Measurements from ENCODE around the gene FOXG1.

FOXG1 gene

DNA sequence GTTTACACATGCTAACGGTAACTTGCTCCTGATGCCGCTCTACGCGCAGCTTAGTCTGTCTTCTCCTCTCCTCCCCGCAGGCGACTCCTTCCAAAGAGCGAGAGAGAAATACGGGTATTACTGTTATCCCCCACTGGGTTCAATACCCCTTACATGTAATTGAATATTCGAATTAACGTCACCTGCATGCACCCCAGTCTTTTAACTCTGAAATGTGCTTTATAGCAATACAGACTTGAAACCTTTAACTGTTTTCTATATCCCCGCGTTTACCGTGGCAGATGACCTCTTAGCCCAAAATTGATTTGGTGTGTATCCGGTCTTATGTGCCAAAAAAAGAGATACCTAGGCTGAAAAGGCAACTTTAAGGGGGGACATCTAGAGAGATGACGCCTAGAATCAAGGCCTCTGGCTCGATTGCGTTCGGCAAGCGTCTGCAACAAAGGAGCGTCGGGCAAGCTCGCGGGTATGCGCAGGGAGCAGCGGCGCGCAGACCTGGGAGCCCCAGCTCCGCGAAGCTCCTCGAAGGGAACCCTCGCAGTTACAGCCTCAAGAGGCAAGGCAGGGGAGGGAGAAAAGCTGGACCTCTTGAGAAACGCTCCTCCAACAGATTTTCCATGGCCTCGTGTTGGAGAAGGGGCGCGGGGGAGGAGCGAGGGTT lies 6.8 kb upstream of the FOXG1 start:
- H3K27me3 ChIP-seq (ENCODE audit: insufficient read depth, low read depth, severe bottlenecking) = no peaks in the 10 kb centered on the region
- H3K4me3 ChIP-seq (ENCODE audit: low read depth, low read length) = no peak overlapping the region
- H3K36me3 ChIP-seq = no peaks in the 10 kb centered on the region
- no peaks in the 10 kb centered on the region for H3K9me3 ChIP-seq (ENCODE audit: severe bottlenecking)
- DNase-seq = no peak
- no peak overlapping the region for H3K27ac ChIP-seq
- TF ChIP-seq CTCF (IDR thresholded peaks at IDR 0.05; ENCODE audit: low read depth, low read length) = no peak

- Histone ChIP-seq H3K9me3 (ENCODE audit: severe bottlenecking) (no peaks in the 10 kb centered on the region), H3K36me3 (no peaks in the 10 kb centered on the region), H3K27ac (no peak overlapping the region), H3K27me3 (ENCODE audit: insufficient read depth, low read depth, severe bottlenecking) (no peaks in the 10 kb centered on the region), H3K4me3 (ENCODE audit: low read depth, low read length) (no peak overlapping the region)
- no peak for DNase-seq
- TF ChIP-seq CTCF (IDR thresholded peaks at IDR 0.05; ENCODE audit: low read depth, low read length) = no peak
Measured at GRCh38 chr14:28760431-28760996, 6.1 kb upstream of the FOXG1 start.

DNA sequence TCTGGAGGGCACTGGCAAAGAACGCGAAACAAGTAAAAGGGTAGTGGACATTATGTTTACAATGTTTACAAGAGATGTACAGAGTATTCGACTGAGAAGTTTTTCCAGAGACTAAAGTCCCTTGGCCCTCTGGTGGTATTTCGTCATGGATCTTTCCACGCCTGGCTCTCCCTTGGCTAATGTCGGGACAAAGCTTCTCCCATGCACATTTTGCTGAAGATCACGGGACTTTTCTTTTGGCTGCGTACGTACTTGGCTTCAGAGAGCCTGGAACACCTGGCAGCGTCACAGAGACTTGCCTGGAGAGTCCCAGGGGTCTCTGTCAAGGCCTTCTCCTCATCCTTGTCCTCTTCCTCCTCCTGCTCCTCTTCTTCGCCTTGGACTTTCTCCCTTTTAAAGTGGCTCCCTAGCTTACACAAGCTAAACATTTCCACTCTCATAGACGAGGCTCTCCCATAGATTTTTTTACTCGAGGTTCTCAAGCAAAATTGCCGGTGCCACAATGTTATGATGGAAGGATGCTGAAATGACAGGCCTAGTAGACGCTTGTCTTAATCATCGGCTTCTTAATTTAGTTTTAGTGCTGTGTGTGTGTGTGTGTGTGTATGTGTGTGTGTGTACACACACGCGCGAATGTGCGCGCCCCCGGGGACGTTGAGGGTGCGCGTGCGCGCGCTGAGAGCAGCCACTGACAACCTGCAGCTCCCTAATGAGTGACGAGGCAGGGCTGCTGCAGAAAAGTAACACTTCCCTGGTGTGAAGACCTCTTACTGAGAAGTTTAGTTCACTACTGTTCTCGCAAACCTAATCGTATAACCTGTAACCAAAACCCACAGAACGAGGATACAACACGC lies 4.9 kb upstream of the FOXG1 start:
- Histone ChIP-seq H3K4me3 (ENCODE audit: low read depth, low read length) (no peak overlapping the region), H3K36me3 (no peaks in the 10 kb centered on the region), H3K27me3 (ENCODE audit: insufficient read depth, low read depth, severe bottlenecking) (no peaks in the 10 kb centered on the region), H3K9me3 (ENCODE audit: severe bottlenecking) (no peaks in the 10 kb centered on the region), H3K27ac (no peak overlapping the region)
- DNase-seq = no peak
- no peak for TF ChIP-seq CTCF (IDR thresholded peaks at IDR 0.05; ENCODE audit: low read depth, low read length)

GRCh38 chr14:28762303-28762954 lies 4.2 kb upstream of the FOXG1 start:
- Histone ChIP-seq H3K36me3 (no peaks in the 10 kb centered on the region), H3K27ac (no peak overlapping the region), H3K4me3 (ENCODE audit: low read depth, low read length) (no peak overlapping the region), H3K9me3 (ENCODE audit: severe bottlenecking) (no peaks in the 10 kb centered on the region), H3K27me3 (ENCODE audit: insufficient read depth, low read depth, severe bottlenecking) (no peaks in the 10 kb centered on the region)
- TF ChIP-seq CTCF (IDR thresholded peaks at IDR 0.05; ENCODE audit: low read depth, low read length) = no peak
- DNase-seq = no peak

GRCh38 chr14:28762955-28763326 lies 3.6 kb upstream of the FOXG1 start:
- Histone ChIP-seq H3K9me3 (ENCODE audit: severe bottlenecking) (peaks cover 2% of the 10 kb centered on the region), H3K36me3 (no peaks in the 10 kb centered on the region), H3K27me3 (ENCODE audit: insufficient read depth, low read depth, severe bottlenecking) (no peaks in the 10 kb centered on the region), H3K27ac (no peak overlapping the region), H3K4me3 (ENCODE audit: low read depth, low read length) (no peak overlapping the region)
- no peak for DNase-seq
- TF ChIP-seq CTCF (IDR thresholded peaks at IDR 0.05; ENCODE audit: low read depth, low read length) = no peak
